Ammon's horn (tissue), 1 donor: Measurements from ENCODE around the gene MED8.

Source experiments
- DNase-seq: peaks from one replicate; pipeline ENCODE4 v3.0.0-alpha.2; 2016; ENCODE audit warnings: low spot score

MED8 gene

GRCh38 chr1:43358746-43359693 is 30.6 kb downstream of the MED8 start, which contains the start of gene CDC20:
TSS of gene CDC20 (plus strand) at chr1:43358981. CDS start at chr1:43359216, 235 bp downstream.
- DNase-seq: peak; percentile 97

DNA sequence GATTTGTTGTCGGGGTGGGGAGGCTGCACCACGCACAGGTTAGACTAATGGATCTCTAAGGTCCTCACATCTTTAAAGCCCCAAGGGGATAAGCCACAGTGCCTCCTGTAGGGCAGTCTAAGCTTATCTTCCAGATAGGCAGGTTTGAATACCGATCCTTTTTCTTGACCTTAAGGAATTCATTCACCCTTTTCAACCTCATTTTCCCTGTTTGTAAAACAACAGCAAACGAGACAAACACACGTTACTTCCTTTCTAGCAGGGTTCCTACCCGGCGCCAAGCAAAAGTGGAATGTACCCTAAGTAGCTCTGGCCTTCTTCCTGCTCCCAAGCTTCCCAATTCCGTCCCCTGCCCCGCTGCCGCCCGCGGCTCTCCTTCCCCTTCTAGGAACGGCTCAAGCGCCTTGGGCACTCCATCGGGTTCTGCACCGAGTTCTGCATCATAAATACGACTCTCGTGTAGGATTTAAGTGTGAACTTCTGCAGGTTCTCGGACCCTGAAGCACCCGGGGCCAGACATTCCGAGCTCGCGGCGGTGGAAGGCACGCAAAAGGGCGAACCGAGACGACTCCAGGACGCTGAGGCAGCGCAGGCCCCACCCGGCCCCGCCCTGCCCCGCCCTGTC is 31.4 kb downstream of the MED8 start:
- DNase-seq: peak; percentile 34

- no peak for DNase-seq
These were observed 32.3 kb downstream of the MED8 start for GRCh38 chr1:43357251-43357650.

DNA sequence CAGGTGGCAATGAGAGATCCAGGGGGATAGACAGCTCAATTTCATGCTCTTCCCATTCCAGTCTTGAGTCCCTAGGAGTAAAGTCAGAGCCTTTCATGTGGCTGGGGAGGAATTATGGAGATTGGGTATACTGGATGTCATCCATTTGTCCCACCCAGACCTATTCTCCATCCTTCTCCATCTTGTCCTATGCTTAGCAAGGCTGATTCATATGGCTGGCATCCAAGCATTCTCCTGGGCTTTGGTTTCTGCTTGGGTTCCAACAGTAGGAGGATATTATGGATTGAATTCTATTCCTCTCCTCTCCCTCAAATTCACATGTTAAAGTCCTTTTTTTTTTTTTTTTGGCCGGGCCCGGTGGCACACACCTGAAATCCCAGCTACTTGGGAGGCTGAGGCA is 34.7 kb downstream of the MED8 start:
- no peak for DNase-seq

DNA sequence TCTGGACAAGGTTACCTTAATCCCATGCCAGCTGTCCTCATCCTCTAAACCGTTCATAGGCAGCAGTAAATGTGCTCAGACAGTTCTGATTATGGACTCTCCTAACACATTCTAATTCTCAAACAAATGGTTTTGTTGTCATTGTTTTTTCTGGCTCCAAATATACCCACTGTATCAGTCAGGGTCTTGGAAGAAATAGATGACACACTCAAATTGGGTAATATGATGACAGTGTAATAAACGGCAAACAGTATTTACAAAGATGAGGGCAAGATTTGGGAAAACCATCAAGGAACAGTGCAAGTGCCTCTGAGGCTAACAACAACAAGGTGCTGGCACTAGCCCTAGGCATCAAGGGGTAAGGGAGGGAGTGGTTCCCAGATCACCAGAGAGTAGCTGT is 35.1 kb downstream of the MED8 start:
- DNase-seq: no peak

DNA sequence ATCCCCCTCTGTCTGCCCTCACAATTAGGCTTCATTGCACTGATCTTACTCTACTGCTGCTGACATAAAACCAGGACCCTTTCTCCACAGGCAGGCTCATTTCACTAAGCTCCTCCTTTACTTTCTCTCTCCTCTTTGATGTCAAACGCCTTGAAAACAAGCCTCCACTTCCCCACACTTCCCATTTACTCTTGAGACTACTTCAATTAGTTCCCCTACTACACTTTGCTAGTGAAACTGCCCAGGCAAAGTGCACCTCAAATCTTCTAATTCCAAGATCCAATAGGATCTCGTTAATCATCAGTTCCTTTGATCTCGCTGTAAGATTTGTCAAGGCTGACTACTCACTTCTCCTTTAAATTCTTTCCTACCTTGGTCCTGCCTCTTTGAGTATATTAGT is 36.7 kb downstream of the MED8 start:
- no peak for DNase-seq

GRCh38 chr1:43352351-43352705 is 37.3 kb downstream of the MED8 start:
- no peak for DNase-seq

DNA sequence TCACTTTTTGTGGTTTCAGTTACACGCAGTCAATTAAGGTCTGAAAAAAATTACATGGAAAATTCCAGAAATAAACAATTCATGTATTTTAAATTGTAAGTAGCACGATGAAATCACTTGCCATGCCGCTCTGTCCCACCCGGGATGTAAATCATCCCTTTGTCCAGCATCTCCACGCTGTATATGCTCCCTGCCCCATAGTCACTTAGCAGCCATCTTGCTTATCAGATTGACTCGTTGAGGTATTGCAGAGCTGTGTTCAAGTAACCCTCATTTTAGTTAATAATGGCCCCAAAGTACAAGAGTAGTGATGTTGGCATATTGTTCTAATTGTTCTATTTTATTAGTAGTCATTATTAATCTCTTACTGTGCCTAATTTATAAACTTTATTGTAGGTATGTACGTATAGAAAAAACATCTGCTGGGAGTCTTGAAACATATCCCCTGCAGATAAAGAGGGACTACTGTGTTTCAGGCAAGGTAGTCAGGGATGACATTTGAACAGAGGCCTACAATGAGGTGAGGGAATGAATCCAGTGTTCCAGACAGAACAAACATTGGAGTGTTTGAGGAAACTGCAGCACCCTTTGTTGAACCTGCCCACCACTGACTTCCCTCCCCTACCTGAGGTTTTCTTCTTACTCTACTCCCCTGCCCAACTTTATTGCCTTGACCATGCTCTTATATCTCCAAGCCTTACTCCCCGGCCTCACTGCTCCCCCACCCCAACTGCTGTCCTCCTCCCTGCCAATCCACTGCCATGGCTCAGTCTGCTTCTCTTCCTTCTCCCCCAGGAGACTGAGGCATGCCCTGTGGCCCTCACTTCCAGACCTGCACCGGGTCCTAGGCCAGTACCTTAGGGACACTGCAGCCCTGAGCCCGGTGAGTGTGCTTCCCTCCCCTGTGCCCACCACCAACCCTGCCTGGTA is 37.9 kb downstream of the MED8 start:
- no peak for DNase-seq

DNA sequence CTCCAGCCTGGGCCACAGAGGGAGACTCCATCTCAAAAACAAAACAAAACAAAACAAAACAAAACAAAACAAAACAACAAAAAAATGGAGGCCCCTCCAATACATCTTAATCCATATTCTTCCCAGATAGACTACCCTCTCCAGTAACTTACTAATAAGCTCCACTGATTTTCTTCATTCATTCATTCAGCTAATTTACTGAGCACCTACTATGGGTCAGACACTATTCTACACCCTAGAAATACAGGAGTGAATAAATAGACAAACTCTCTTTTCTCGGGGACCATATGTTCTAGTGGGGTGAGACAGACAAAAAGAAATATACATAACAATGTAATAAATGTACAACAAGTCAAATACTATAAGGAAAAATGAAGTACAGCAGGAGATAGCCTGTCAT is 38.6 kb downstream of the MED8 start:
- no peak for DNase-seq

DNA sequence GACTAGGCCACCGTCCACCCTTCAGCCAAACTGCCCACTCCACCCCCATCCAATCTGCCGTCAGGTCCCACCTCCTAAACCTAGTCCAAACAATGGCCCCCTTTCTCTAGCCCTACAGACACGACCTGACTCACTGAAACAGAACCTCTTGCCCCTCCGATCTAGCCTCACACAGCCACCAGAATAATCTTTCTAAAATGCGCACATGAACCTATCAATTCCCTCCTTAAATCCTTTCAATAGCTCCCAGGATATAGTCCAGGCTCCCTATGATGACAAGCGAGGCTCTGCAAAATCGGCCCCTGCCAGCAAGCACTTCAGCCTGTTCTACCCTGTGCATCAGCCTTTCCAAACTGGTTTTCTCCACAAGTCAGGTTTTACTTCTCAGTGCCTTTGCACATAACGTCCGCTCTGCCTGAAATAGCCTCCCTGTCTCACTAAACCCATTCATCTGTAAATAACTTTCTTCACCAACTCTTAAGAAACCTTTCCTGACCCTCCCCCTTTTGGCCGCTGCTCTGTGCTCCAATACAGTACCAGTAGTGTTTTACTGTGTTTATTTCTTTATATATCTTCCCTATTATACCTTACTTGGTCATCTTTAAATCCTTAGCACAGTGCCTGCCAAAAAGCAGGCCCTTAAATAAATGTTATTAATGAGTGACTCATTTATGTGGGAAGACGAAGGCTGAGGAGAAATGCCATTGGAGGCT is 39.9 kb downstream of the MED8 start:
- DNase-seq: peak; percentile 26

DNA sequence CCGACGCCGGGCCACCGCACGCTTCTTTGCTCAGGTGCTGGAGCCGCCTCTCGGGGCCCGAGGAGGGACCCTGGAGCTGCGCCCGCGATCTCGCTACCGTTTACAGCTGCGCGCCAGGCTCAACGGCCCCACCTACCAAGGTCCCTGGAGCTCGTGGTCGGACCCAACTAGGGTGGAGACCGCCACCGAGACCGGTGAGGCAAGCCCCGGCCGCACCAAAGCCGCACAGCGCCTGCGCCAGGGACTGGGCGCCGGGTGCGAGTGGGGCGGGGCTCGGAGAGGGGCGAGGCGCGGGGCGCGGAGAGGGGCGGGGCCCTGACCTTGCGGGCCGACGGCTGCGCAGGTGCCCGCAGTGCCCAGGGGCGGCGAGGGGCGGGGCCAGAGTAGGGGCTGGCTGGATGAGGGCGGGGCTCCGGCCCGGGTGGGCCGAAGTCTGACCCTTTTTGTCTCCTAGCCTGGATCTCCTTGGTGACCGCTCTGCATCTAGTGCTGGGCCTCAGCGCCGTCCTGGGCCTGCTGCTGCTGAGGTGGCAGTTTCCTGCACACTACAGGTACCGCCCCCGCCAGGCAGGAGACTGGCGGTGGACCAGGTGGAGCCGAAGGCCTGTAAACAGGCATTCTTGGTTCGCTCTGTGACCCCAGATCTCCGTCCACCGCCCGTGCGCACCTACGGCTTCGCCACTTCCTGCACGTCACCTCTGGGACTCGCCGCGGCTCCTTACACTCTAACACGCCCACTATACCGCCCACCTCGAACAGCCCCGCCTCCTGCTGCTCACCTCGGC is 40.6 kb downstream of the MED8 start:
- DNase-seq: peak; percentile 57

DNA sequence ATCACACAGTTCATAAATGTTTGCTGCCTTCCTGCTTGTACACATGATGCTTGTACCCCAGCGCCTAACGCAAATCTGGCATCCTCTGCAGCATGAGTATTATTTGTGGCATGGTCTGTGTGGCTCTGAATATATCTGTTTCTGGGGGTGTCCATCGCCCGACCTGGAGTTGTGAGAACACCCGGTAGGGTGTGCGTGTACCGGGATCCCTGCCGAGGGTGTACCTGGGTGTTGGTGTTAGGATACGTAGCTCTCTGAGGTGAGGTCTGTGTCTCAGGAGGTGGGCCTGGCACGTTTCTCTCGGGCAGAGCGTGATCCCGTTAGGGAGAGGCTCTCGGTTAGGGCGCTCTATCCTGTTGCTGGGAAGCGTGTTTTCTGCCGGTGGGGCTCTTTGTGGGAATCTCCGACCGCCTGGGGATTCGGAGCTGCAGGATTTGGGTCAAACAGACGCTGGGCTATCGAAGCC is 41.2 kb downstream of the MED8 start:
- DNase-seq: no peak

GRCh38 chr1:43346636-43347035 is 43.0 kb downstream of the MED8 start:
- no peak for DNase-seq

DNA sequence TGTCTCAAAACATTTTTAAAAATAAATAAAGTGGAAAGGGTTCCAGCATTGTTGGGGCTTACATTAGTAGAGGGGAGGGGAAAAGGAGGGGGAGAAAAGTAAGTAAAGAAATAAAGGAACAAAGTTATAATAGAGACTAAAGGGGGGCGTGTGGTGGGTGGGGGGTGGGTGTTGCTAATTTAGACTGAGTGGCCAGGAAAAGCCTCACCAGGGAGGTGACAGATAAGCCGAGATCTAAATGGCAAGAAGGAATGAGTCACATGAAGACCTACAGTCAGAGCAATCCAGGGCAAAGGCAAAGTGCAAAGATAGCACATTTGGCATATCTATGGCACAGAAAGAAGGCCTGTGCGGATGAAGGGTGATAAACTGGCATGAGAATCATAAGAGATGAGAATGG is 44.5 kb downstream of the MED8 start:
- no peak for DNase-seq

DNA sequence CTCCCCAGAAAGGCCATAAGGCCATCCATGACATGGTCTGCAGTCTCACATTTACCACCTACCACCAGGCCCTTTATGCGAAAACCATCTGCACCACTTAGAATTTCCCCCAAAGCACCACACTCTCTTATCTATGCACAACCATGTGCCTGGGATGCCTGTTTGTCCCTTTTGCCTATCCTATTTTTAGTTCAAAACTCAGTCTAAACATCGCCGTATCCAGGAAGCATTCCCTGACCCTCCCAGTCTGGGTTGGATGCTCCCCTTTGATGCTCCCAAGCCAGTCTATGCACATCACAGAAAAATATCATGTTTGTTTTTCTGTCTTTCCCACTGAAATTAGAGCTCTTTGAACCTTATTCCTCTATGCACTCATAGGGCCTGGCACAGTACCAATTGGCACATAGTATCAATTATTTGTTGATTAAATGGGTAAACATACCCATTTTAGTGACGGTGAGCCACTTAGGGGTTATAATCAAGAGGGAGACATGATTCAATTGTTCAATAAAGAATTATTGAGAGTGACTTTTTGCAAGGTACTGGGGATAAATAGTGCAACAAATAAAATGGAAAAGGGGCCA is 45.2 kb downstream of the MED8 start:
- no peak for DNase-seq

GRCh38 chr1:43340559-43340958 is 49.0 kb downstream of the MED8 start:
- DNase-seq: no peak

GRCh38 chr1:43339584-43340232 is 49.9 kb downstream of the MED8 start:
- DNase-seq: no peak

DNA sequence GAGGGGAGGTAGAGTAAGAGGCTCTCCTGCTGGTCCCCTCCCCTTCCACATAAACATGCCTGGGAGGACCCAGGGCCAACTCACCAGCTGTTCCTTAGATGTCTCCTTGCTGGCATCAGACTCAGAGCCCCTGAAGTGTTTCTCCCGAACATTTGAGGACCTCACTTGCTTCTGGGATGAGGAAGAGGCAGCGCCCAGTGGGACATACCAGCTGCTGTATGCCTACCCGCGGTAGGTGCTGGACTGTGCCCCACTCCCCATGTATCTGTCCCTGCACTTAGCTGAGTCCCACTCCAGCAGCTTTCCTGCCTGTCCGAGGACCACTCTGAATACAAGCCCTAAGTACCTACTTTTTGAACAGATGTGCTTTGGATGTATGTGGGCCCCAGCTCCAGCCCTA is 51.6 kb downstream of the MED8 start:
- no peak for DNase-seq

GRCh38 chr1:43337588-43337987 is 52.0 kb downstream of the MED8 start, which contains the start of gene MPL:
TSS of gene MPL (plus strand) at chr1:43337818. CDS start at chr1:43337849, 31 bp downstream.
- DNase-seq: no peak
